ENCODE data around the gene COL27A1. TPM values are rescaled to one million over a fixed set of nuclear protein-coding genes. Genes with fewer than 3 reads are reported as not detected.
A peak's percentile ranks its signal among the peaks of the same experiment; 100 is the strongest.

Gene COL27A1
- total and polyA plus RNA-seq, 4 donors, result 1.9 to 59.4 (median 45.6) TPM

DNA sequence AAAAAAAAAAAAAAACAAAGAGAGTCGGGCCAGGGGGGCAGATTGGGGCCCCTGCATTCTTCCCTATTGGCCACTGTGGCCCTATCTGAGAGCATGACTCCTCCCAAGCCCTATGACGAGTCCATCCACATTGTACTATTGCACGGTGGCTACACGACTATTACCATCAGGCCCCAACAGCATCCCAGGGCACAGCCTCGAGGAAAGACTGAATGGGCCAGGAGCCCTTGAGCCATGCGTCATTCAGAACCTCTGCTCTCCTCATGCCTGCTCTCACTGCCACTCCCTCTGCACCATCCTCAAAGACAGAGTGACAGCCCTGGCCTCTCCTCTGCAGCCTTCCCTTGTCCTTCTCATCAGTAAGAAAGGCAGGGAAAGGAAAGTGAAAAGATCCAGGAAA, 147.4 kb downstream of the COL27A1 start:
- DNase-seq (peak in 1 of 2 donors; percentile 64), ATAC-seq (ENCODE audit: low FRiP score) (no peak)
- no peak overlapping the region for H3K27ac ChIP-seq (ENCODE audit: low read depth in 1 of 2, low read length in 2 of 2)
- no peaks in the 10 kb centered on the region for H3K4me1 ChIP-seq (ENCODE audit: control insufficient read depth in 1 of 2, insufficient read depth in 2 of 2, low read length in 2 of 2)
- no peaks in the 10 kb centered on the region for H3K27me3 ChIP-seq (ENCODE audit: control insufficient read depth in 1 of 2, insufficient read depth in 2 of 2, low read length in 1 of 2)
- no peaks in the 10 kb centered on the region for H3K9me3 ChIP-seq (ENCODE audit: control insufficient read depth, low read length)
- intact Hi-C loops (cut with DNase I), result no loop called here
- H3K4me3 ChIP-seq (ENCODE audit: low read length in 2 of 2), result no peak overlapping the region
- peaks cover 0 to 2% of the 10 kb centered on the region in 2 donors for H3K36me3 ChIP-seq (ENCODE audit: control insufficient read depth in 1 of 2, insufficient read depth in 2 of 2, low read length in 1 of 2)
- 8 to 12% methylated on average over 6 of the region's 6 CpGs for WGBS, 2 donors

DNA sequence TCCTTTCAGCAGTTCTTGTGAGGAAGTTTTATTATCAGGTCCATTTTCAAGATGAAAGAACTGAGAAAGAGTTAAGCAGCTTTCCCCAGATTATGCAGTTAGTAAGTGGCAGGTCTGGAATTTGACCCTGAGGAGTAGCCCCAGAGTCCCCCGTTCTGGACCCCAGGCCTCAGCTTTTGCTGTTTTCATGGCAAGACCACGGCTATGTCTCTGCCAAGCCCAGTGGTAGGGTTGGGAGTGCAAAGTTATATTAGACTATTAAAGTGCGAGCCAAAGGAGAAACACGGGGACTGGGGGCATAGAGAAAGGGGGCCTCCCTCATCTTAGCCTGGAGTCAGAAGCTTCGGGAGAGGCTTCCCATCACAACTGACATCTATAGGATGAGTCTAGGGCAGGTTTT, 148.2 kb downstream of the COL27A1 start:
- no peaks in the 10 kb centered on the region for H3K27me3 ChIP-seq (ENCODE audit: control insufficient read depth in 1 of 2, insufficient read depth in 2 of 2, low read length in 1 of 2)
- H3K36me3 ChIP-seq (ENCODE audit: control insufficient read depth in 1 of 2, insufficient read depth in 2 of 2, low read length in 1 of 2), result peaks cover 0 to 2% of the 10 kb centered on the region in 2 donors
- no peaks in the 10 kb centered on the region for H3K9me3 ChIP-seq (ENCODE audit: control insufficient read depth, low read length)
- 72 to 75% methylated on average over 5 of the region's 5 CpGs for WGBS, 2 donors
- no peaks in the 10 kb centered on the region for H3K4me1 ChIP-seq (ENCODE audit: control insufficient read depth in 1 of 2, insufficient read depth in 2 of 2, low read length in 2 of 2)
- no peak overlapping the region for H3K4me3 ChIP-seq (ENCODE audit: low read length in 2 of 2)
- intact Hi-C loops (cut with DNase I), result no loop called here
- no peak overlapping the region for H3K27ac ChIP-seq (ENCODE audit: low read depth in 1 of 2, low read length in 2 of 2)
- ATAC-seq (ENCODE audit: low FRiP score), result no peak
- peak in 1 of 2 donors; percentile 8 for DNase-seq

DNA sequence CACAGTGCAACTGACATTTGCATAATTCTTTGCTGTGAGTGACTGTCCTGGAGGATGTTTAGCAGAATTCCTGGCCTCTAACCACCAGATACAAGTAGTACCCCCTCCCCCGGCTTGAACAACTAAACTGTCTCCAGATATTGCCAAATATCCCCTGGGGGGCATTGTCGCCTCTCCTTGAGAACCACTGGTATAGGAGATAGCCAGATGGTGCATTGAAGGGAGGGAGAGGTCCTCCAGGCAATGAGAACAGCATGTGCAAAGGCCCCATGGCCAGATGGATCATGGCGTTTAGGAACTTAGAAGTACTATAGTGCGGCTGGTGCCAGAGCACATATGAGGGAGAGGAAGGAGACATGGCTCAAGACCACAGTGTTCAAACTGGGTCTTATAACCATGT, 148.6 kb downstream of the COL27A1 start:
- ATAC-seq (ENCODE audit: low FRiP score), result no peak
- DNase-seq, result peak in 1 of 2 donors; percentile 28
- Histone ChIP-seq H3K27ac (ENCODE audit: low read depth in 1 of 2, low read length in 2 of 2) (no peak overlapping the region), H3K4me1 (ENCODE audit: control insufficient read depth in 1 of 2, insufficient read depth in 2 of 2, low read length in 2 of 2) (no peaks in the 10 kb centered on the region), H3K9me3 (ENCODE audit: control insufficient read depth, low read length) (no peaks in the 10 kb centered on the region), H3K4me3 (ENCODE audit: low read length in 2 of 2) (no peak overlapping the region), H3K36me3 (ENCODE audit: control insufficient read depth in 1 of 2, insufficient read depth in 2 of 2, low read length in 1 of 2) (peaks cover 0 to 2% of the 10 kb centered on the region in 2 donors), H3K27me3 (ENCODE audit: control insufficient read depth in 1 of 2, insufficient read depth in 2 of 2, low read length in 1 of 2) (no peaks in the 10 kb centered on the region)
- intact Hi-C loops (cut with DNase I), result no loop called here
- WGBS, 2 donors, result 89 to 92% methylated on average over 4 of the region's 4 CpGs

DNA sequence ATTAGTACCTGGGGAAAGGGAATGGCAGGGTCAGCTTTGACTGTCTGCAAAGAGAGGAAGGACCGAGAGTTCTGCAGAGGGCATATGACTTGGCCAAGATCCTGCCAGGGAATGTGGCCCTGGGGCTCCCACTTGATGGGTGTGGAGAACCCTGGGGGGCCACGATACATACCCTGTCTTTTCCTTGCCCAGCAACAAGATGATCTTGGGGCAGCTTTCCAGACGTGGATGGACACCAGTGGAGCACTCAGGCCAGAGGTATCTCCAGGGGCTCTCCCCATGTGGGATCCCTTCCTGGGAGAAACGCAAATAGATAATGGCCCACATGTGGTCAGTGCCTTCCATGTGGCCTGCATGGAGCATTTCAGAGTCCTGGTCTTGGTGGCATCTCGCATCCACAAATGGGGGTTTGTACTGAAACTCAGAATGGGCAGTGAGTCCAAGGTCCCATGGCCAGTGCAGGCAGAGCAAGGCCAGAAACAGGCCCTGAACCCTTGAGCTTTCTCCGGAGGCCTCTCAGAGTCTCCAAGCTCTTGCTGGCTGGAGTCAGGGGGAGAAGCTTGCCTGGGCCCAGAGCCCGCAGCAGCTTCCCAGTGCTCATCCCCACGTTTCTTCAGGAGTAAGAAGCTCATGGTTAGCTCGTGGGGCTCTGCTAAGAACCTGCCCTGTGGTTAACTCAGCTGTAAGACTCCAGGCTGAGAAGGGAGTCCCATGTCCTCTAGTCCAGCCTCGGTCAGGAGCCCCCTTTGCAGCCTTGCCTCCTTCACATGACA, 149.3 kb downstream of the COL27A1 start:
- intact Hi-C loops (cut with DNase I), result no loop called here
- Histone ChIP-seq H3K9me3 (ENCODE audit: control insufficient read depth, low read length) (no peaks in the 10 kb centered on the region), H3K36me3 (ENCODE audit: control insufficient read depth in 1 of 2, insufficient read depth in 2 of 2, low read length in 1 of 2) (peaks cover 0 to 2% of the 10 kb centered on the region in 2 donors), H3K27me3 (ENCODE audit: control insufficient read depth in 1 of 2, insufficient read depth in 2 of 2, low read length in 1 of 2) (no peaks in the 10 kb centered on the region), H3K27ac (ENCODE audit: low read depth in 1 of 2, low read length in 2 of 2) (no peak overlapping the region), H3K4me1 (ENCODE audit: control insufficient read depth in 1 of 2, insufficient read depth in 2 of 2, low read length in 2 of 2) (no peaks in the 10 kb centered on the region), H3K4me3 (ENCODE audit: low read length in 2 of 2) (no peak overlapping the region)
- no peak for ATAC-seq (ENCODE audit: low FRiP score)
- 82 to 85% methylated on average over 10 of the region's 10 CpGs for WGBS, 2 donors
- peak in 1 of 2 donors; percentile 50 for DNase-seq

DNA sequence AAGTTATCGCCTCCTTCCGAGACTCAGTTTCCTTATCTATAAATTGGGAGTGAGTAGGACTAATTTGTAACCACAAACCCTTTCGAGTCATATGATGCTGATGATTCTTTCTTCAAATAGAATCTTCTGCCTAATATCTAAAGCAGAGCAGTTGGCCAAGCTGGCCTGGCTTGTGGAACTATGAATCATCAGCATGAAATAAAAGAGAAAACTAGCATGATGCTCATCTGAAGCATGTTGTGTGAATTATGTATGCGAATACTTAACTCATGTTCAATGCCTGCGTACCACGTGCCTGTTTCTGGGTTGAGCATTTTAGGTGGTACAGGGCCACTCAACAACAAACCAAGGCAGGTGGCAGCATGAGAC, 152.5 kb downstream of the COL27A1 start:
- Histone ChIP-seq H3K36me3 (ENCODE audit: control insufficient read depth in 1 of 2, insufficient read depth in 2 of 2, low read length in 1 of 2) (peaks cover 0 to 2% of the 10 kb centered on the region in 2 donors), H3K9me3 (ENCODE audit: control insufficient read depth, low read length) (no peaks in the 10 kb centered on the region), H3K27me3 (ENCODE audit: control insufficient read depth in 1 of 2, insufficient read depth in 2 of 2, low read length in 1 of 2) (no peaks in the 10 kb centered on the region), H3K4me3 (ENCODE audit: low read length in 2 of 2) (no peak overlapping the region), H3K27ac (ENCODE audit: low read depth in 1 of 2, low read length in 2 of 2) (no peak overlapping the region), H3K4me1 (ENCODE audit: control insufficient read depth in 1 of 2, insufficient read depth in 2 of 2, low read length in 2 of 2) (no peaks in the 10 kb centered on the region)
- DNase-seq (no peak), ATAC-seq (ENCODE audit: low FRiP score) (no peak)
- WGBS, 2 donors, result 90% methylated on average over 6 of the region's 6 CpGs
- intact Hi-C loops (cut with DNase I), result no loop called here

DNA sequence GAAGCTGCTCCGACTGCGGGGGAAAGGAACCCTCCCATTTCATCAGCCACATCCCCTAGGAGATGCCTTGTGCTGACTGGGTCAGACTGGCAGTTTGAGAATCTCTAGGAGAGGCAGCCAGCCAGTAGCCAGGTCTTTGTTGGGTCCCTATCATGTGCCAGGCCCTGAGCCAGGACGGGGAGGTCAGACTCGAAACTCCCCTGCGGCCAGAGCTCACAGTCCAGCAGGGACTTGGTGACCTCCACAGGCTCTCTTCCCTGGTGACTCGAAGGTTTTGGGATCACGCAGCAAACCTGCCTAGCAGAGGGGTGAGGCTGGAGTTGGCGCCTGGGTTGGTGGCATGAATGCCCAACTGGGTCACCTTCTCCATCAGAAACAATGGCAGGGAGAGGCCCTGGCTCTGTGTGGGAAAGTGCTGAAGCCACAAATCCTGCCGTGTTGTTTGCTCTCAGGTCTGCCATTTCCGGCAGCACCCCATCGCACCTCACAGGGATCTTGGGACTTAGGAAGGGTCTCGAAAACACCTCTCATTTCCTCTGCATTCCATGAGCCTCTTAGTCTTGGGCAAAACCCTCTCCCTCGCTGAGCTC, 153.1 kb downstream of the COL27A1 start:
- H3K4me3 ChIP-seq (ENCODE audit: low read length in 2 of 2), result no peak overlapping the region
- H3K27ac ChIP-seq (ENCODE audit: low read depth in 1 of 2, low read length in 2 of 2), result no peak overlapping the region
- intact Hi-C loops (cut with DNase I), result no loop called here
- H3K9me3 ChIP-seq (ENCODE audit: control insufficient read depth, low read length), result no peaks in the 10 kb centered on the region
- WGBS, 2 donors, result 88 to 92% methylated on average over 13 of the region's 13 CpGs
- no peak for ATAC-seq (ENCODE audit: low FRiP score)
- H3K27me3 ChIP-seq (ENCODE audit: control insufficient read depth in 1 of 2, insufficient read depth in 2 of 2, low read length in 1 of 2), result no peaks in the 10 kb centered on the region
- H3K4me1 ChIP-seq (ENCODE audit: control insufficient read depth in 1 of 2, insufficient read depth in 2 of 2, low read length in 2 of 2), result no peaks in the 10 kb centered on the region
- DNase-seq, result peak in 1 of 2 donors; percentile 61
- peaks cover 0 to 2% of the 10 kb centered on the region in 2 donors for H3K36me3 ChIP-seq (ENCODE audit: control insufficient read depth in 1 of 2, insufficient read depth in 2 of 2, low read length in 1 of 2)

DNA sequence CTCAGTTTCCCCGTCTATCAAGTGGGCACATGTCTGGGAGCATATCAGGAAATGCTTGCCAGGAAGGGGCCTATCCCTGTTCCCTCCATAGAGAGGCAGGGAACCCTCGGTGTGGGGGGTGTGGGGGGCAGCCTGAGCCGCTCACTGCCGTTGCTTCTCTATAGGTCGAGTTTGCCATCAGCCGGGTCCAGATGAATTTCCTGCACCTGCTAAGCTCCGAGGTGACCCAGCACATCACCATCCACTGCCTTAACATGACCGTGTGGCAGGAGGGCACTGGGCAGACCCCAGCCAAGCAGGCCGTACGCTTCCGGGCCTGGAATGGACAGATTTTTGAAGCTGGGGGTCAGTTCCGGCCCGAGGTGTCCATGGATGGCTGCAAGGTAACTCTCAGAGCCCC, 153.8 kb downstream of the COL27A1 start:
- no peak overlapping the region for H3K4me3 ChIP-seq (ENCODE audit: low read length in 2 of 2)
- intact Hi-C loops (cut with DNase I), result no loop called here
- 87 to 89% methylated on average over 13 of the region's 13 CpGs for WGBS, 2 donors
- no peaks in the 10 kb centered on the region for H3K9me3 ChIP-seq (ENCODE audit: control insufficient read depth, low read length)
- H3K27me3 ChIP-seq (ENCODE audit: control insufficient read depth in 1 of 2, insufficient read depth in 2 of 2, low read length in 1 of 2), result no peaks in the 10 kb centered on the region
- H3K4me1 ChIP-seq (ENCODE audit: control insufficient read depth in 1 of 2, insufficient read depth in 2 of 2, low read length in 2 of 2), result no peaks in the 10 kb centered on the region
- no peak overlapping the region for H3K27ac ChIP-seq (ENCODE audit: low read depth in 1 of 2, low read length in 2 of 2)
- no peak for ATAC-seq (ENCODE audit: low FRiP score)
- peaks cover 0 to 2% of the 10 kb centered on the region in 2 donors for H3K36me3 ChIP-seq (ENCODE audit: control insufficient read depth in 1 of 2, insufficient read depth in 2 of 2, low read length in 1 of 2)
- DNase-seq, result peak in 1 of 2 donors; percentile 57

DNA sequence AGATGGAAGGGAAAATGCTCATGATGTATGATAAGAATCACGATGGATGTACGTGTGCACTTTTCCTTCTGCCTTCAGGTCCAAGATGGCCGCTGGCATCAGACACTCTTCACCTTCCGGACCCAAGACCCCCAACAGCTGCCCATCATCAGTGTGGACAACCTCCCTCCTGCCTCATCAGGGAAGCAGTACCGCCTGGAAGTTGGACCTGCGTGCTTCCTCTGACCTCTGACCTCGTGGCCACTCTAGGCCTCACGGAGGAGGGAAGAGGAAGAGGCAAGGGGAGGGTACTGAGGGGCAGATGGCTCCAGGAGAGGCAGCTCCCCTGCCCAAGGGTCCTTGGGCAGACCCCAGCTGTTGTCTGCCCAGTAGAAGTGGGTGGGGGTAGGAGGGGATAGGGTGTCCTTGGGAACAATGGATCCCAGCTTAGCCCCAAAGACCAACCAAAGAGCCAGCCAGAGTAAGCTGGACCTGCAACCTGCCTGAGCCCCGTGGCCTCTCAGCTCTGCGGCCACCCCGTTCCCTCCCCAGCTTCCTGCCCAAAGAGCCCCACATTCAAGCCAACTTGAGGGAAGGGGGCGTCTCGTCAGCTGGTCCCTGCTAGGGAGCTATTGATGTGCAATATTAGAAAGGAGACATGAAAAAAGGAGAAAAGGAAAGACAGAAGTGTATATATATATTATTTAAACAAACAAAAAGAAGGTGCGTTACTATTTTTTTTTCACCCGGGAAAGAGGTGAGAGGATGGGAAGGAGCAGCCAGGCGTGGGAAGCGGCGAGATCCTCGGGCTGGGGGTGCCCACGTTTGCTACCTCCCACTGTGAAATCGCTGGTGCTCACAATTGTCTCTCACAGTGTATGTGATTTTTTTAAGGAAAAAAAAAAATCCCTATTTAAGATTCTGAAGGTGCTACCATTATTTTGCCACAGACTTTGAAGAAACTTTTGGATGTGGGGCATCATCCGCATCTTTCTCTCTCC, 155.4 kb downstream of the COL27A1 start:
- ATAC-seq (ENCODE audit: low FRiP score) (no peak), DNase-seq (peak in 1 of 2 donors; percentile 69)
- 81 to 84% methylated on average over 22 of the region's 22 CpGs for WGBS, 2 donors
- Histone ChIP-seq H3K27ac (ENCODE audit: low read depth in 1 of 2, low read length in 2 of 2) (no peak overlapping the region), H3K4me3 (ENCODE audit: low read length in 2 of 2) (no peak overlapping the region), H3K36me3 (ENCODE audit: control insufficient read depth in 1 of 2, insufficient read depth in 2 of 2, low read length in 1 of 2) (peaks cover 0 to 2% of the 10 kb centered on the region in 2 donors), H3K27me3 (ENCODE audit: control insufficient read depth in 1 of 2, insufficient read depth in 2 of 2, low read length in 1 of 2) (no peaks in the 10 kb centered on the region), H3K4me1 (ENCODE audit: control insufficient read depth in 1 of 2, insufficient read depth in 2 of 2, low read length in 2 of 2) (no peaks in the 10 kb centered on the region), H3K9me3 (ENCODE audit: control insufficient read depth, low read length) (no peaks in the 10 kb centered on the region)
- intact Hi-C loops (cut with DNase I), result no loop called here
